ENCODE measurements around the gene FOXJ2. TPM values are rescaled to one million over a fixed set of nuclear protein-coding genes. Genes with fewer than 3 reads are reported as not detected.

FOXJ2 gene
- total RNA-seq: 13.0 and 13.6 TPM in 2 replicates

GRCh38 chr12:8032242-8033152 lies at the start of gene FOXJ2:
FOXJ2 (plus strand) TSS chr12:8032716; CDS start chr12:8039833, 7,117 bp downstream.

GRCh38 chr12:8065991-8066594 lies 33.6 kb downstream of the FOXJ2 start, which contains the start of gene C3AR1:
C3AR1 (minus strand) TSS chr12:8066359; CDS start chr12:8060185, 6,174 bp downstream.

Other genes starting within 250 kb of the FOXJ2 start
- not detected in 2 replicates for gene NANOG, start 243.3 kb upstream of the FOXJ2 start, total RNA-seq
- gene SLC2A14, start 159.8 kb upstream of the FOXJ2 start, total RNA-seq: 0.16 and 0.24 TPM in 2 replicates
- 74.5 and 75.3 TPM in 2 replicates for gene SLC2A3, start 96.5 kb upstream of the FOXJ2 start, total RNA-seq
- 0.16 TPM in 1 of 2 replicates, not detected in the other for gene C3AR1, start 33.6 kb downstream of the FOXJ2 start, total RNA-seq
- gene NECAP1, start 49.6 kb downstream of the FOXJ2 start, total RNA-seq: 47.2 and 53.1 TPM in 2 replicates
- 0.81 TPM in 1 of 2 replicates, not detected in the other for gene CLEC4A, start 90.9 kb downstream of the FOXJ2 start, total RNA-seq
- gene ZNF705A, start 124.3 kb downstream of the FOXJ2 start, total RNA-seq: not detected in 2 replicates
- gene FAM90A1, start 194.9 kb downstream of the FOXJ2 start, total RNA-seq: 0.12 and 0.16 TPM in 2 replicates

All from hair follicle dermal papilla cell (primary cell).